Measurements from ENCODE around the gene FKBP7.
A peak's percentile ranks its signal among the peaks of the same experiment; 100 is the strongest.
"Not testable (repeated sequence)": the region's sequence is repeated elsewhere in the genome, so short reads cannot be mapped to it uniquely, and the experiment has no call there.

Gene FKBP7

DNA sequence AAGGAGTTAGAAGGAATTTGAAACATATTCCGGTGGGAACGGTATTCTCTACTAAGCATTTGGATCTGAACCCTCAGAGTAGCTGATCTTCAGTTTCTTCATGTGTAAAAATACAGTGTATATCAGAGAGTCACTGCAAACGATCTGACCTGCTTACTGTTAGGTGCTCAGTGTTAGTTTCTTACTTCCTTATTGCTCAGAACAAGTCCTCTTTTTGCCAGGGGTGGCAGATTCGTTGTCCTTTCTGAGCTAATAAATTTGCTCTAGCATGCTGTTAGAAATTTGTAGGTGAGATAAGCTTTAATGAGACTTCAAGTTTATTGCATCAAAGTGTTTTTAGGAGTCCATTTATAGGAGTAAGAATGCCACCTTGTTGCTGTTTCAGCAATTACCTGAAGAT, 17.6 kb upstream of the FKBP7 start:
- DNase-seq (ENCODE audit: low read depth, low spot score): no peak
- H3K27ac ChIP-seq: no peak overlapping the region

DNA sequence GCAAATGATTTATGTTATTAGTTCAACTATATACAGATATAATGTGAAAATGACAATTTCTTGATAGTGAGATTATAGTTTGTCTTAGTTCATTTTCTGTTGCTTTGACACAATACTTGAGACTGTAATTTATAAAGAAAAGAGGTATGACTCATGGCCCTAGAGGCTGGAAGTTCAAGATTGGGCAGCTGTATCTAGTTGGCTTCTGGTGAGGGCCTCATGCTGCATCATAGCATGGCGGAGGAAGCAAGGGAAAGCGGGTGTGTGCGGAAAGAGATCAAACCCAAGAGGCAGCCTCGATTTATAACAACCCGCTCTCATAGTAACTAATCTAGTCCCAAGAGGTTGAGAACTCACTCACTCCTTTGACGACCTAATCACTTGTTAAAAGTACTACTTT, 13.2 kb upstream of the FKBP7 start:
- no peak for DNase-seq (ENCODE audit: low read depth, low spot score)
- H3K27ac ChIP-seq: no peak overlapping the region

DNA sequence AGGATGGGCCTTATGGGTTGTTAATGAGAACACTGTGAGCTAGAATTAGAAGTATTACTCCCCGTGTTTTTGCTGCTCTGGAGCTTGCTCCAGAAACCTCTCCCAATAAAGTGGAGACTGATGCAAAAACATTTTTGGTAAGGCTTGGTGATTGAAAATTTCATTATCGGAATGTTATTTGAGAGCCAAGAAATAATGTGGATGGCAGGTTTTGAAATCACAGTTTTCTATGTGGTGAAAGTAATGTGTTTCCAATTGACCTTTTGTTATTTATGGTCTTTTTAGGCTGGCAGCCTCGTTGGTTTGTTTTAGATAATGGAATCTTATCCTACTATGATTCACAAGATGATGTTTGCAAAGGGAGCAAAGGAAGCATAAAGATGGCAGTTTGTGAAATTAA, 7.0 kb upstream of the FKBP7 start:
- H3K27ac ChIP-seq: no peak overlapping the region
- DNase-seq (ENCODE audit: low read depth, low spot score): no peak

DNA sequence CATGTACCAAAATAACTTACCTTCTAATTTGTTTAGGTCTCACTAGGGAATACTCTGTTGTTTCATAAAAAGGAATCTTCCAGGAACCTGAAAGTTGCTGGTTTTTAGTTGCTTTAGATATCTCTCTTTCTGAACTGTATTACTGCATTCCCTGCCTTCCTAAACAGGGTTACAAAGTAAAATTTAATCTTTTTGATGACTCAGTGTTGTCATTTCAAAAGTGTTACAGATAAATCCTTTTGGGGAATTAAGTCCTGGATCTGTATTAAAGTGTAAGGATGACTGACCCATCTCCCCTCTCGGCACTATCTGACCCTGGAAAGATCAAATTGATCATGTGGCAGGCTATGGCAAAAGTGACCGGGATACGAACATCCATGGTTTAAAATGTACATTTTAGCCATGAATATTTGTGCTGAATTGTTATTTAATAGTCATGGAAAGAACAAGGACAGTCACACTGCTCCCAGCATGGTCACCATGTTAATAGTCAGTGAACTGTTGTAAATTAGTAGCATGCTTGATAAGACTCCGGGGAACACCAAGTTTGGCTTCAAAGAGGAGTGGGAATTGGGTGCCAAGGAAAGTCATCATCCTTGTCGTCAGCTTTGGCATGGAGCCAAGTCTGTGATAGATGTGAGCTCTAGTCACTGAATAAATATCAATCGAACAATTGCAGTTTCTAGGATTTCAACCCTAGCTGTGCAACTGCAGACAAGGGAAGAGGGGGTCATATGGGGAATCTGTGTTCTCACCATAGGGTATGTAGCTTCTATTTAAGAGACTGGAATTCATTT, 6.0 kb upstream of the FKBP7 start:
- H3K27ac ChIP-seq: no peak overlapping the region
- DNase-seq (ENCODE audit: low read depth, low spot score): no peak

DNA sequence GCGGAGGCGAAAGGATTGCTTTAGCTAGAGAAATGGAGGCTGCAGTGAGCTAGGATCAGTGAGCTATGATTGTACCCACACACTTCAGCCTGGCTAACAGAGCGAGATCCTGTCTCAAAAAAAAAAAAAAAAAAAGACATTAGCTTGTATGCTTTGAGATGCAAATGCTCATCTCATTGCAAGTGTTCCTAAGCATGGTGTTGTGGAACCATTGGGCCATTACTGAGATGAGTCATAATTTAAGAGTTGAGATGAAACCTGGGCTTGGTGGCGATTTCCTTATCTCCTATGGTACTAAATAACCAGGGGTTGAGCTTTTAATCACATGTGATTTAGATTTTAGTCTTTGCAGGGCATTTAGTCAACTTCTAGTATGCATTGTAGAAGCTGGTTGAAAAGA, 4.0 kb upstream of the FKBP7 start:
- no peak overlapping the region for H3K27ac ChIP-seq
- no peak for DNase-seq (ENCODE audit: low read depth, low spot score)

DNA sequence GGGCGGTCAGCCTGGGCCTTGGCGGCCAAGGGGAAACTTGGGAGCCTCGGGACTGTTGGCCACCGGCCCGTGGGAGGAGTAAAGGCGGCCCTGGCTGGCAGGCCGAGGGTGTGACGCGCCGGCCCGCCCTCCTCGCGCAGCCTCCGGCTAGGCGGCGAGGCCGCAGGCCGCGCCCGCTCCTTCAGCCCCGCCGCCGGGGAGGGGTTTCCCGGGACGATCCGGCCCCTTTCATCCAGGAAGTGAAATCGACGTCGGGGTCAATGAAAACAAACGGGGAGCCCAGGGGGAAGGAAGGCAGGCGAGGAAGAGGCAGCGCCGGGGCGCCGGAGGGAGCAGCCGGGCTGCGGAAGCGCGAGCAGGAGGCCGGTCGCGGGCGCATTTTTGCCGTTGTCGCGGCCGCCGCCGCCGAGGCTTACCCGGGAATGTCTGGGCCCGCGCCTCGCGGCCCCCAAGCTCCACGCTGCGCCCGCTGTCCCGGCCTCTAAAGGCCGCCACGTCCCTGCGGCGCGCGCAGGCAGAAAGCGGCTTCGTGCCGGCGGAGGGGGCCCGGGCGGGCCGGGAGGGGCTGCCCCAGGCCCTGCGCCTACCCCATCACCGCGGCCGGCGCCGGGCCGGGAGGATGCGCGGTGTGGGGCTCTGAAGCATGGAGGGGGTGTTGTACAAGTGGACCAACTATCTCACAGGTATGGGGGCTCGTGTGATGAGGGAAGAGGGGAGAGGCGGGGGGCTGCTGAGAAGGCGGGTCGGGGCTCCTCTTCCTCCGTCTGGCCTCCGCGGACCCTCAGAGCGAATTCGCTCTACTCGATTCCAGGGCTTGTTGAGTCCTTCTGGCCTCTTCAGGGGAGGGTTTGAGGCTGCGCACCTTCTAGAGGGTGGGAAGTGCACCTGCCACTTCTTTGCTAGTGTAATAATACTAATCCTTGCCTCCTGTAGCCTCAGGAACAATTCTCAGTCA, 2.1 kb upstream of the FKBP7 start, which contains the start of gene PLEKHA3:
TSS of gene PLEKHA3 (plus strand) at position 231 of the 955 bp plus-strand sequence. CDS start at position 644, 413 bp downstream.
- peak; percentile 37 for DNase-seq (ENCODE audit: low read depth, low spot score)
- peak within 1 kb of the TSS; percentile 49 for H3K27ac ChIP-seq

DNA sequence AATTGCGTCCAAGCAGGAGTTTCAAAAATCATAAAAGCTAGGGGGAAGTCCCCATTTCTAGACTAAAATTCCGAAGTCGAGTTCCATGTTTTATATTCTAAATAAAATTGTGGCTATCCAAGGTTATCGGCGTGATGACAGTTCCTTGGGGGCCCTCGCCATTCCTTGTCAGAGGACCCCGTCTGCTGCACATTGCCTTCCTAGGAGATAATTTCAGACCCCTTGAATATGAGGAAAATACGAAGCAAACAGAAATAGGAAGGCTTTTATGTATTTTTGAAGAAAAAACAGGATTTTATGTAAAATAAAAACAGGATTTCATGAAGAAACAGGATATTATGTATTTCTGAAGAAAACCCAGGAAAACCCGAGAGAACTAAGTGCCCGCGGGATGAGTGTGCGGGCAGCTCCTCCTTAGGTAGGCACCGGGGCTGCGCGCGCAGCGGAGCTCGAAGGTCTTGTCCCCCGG, 1.4 kb upstream of the FKBP7 start:
- DNase-seq (ENCODE audit: low read depth, low spot score): no peak

DNA sequence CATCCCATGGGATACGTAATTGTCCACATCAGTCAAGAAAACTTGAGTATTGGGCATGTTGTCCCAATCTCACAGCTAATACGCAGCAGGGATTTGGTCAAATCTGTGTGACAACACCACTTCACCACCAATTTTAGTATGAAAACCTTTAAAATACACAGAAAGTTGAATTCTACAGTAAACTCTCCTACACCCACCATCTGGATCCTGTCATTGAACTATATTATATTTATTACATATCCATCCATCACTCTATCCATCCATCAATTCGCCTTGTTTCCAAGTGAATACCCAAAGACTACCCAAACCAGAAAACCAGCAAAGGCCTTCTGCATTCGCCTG, 846 bp upstream of the FKBP7 start:
- H3K27ac ChIP-seq: peak overlapping the region; percentile 49
- DNase-seq (ENCODE audit: low read depth, low spot score): no peak

More for the DNA sequence above, 1.4 kb upstream of the FKBP7 start:
- peak overlapping the region; percentile 49 for H3K27ac ChIP-seq

DNA sequence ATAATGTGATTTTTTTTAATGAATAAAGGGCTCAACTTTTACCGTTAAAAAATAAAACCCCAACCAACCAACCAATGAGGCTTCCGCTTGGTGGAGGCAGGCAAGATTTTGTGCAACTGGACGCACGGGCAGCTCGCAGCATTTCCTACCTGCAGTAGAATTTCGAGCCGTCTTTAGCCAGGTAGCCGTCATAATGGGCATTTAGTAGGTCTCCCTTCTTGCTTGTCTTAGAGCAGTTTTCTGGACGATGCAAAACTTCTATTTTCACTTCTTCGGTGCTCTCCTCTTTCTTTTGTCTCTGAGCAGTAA, 316 bp downstream of the FKBP7 start:
- DNase-seq (ENCODE audit: low read depth, low spot score): no peak
- H3K27ac ChIP-seq: peak overlapping the region; percentile 49

DNA sequence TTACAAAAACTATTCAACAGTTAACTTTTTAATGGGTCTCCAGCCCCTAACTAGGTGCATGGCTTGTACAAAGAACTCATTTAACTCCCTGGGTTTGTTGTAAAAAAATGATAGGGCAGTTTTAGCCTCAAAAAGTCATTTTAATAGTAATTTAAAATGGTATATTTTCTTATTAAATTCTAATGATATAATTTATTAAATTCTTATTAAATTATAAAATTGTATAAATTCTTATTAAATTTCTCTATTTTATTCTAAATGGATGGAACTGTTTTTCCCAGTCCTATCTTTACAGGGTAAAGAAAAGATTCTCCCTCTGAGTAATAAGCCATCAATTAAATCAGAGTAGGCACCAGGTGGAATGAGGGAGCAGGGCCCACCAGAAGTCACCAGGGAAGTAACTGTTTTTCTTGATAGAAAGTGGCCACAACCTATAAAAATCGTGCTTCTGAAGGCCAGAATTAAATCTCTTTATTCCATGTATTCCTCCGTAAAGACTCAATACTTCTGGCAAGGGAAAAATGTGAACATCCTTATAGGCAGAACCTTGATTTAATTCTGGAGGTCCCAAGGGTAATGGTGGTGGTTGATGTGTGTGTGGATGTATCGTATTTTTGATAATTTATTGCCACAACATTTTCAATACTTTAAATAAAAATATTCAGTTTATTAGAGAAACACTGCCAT, 814 bp downstream of the FKBP7 start:
- DNase-seq (ENCODE audit: low read depth, low spot score): no peak
- no peak overlapping the region for H3K27ac ChIP-seq

DNA sequence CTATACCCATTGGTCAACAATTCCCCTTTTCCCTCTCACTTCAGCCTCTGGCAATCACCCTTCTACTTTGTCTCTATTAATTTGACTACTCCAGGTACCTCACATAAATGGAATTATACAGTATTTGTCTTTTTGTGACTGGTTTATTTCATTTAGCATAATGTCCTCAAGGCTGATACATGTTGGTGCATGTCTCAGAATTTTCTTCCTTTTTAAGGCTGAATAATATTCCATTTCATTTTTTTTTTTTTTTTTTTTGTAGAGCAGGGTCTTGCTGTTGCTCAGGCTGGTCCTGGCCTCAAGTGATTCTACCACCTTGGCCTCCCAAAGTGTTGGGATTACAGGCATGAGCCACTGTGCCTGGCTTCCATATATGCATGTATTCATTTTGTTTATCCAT, 1.9 kb downstream of the FKBP7 start:
- DNase-seq (ENCODE audit: low read depth, low spot score): no peak
- no peak overlapping the region for H3K27ac ChIP-seq

DNA sequence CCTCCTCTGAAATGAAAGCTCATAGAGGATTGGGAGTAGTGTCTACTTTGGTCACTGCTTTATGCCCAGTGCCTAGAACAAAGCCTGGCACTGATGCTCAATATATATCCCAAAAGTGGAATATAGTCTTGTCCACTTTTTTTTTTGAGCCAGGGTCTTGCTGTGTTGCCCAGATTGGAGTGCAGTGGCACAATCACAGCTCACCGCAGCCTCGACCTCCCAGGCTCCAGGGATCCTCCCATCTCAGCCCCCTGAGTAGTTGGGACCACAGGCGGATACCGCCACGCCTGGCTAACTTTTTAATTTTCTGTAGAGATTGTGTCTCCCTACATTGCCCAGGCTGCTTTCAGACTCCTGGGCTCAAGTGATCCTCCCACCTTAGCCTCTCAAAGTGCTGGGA, 3.8 kb downstream of the FKBP7 start:
- DNase-seq (ENCODE audit: low read depth, low spot score): no peak

DNA sequence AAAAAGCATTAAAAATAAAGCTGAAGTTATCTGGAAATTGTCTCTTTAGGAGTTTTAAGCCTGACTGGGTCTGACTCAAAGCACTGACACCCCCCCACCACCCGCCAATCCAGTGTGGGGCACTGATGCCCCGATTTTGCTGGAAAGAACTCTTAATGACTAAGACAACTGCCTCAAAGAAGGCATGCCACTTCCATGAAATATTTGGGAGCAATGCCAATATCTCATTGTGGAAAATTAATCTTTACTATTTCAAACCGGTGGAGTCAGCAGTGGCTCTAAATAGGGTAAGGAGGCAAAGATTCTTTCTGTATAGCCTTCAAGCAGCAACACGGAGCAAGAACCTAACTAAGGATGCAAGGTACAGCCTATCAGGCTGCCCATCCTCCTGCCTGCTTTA, 4.5 kb downstream of the FKBP7 start:
- DNase-seq (ENCODE audit: low read depth, low spot score): no peak
- no peak overlapping the region for H3K27ac ChIP-seq

More for the DNA sequence above, 3.8 kb downstream of the FKBP7 start:
- no peak overlapping the region for H3K27ac ChIP-seq

DNA sequence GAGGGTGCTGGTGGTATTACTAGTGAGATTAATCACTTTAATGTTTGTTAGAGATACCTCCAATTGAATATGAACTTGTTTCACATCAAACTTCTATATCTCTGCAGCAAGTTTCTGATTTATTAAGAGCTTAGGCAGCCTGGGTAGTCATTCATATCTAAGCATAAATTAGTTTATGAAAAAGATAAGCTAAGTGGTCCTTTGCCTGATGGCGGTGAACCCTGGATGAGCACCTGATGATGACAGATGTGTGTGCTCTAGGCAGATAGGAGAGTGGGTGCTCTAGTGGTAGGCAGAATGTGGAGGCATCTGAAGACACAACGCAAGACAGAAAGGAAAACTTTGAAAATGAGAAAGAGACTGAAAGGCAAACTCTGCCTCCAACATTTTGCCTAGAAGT, 5.0 kb downstream of the FKBP7 start:
- no peak for DNase-seq (ENCODE audit: low read depth, low spot score)
- H3K27ac ChIP-seq: no peak overlapping the region

DNA sequence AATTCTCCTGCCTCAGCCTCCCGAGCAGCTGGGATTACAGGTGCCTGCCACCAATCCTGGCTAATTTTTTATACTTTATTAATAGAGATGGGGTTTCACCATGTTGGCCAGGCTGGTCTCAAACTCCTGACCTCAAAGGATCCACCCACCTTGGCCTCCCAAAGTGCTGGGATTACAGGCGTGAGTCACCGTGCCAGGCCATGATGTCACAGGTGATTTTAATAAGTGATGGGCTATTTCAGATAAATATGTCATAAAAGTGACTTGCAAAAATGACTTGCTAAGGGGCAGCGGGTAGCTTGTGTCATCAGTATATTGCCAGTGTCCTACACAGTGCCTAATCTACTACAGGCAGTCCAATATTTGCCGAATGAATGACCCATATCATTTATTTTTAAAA, 7.1 kb downstream of the FKBP7 start:
- H3K27ac ChIP-seq: not testable (repeated sequence)

DNA sequence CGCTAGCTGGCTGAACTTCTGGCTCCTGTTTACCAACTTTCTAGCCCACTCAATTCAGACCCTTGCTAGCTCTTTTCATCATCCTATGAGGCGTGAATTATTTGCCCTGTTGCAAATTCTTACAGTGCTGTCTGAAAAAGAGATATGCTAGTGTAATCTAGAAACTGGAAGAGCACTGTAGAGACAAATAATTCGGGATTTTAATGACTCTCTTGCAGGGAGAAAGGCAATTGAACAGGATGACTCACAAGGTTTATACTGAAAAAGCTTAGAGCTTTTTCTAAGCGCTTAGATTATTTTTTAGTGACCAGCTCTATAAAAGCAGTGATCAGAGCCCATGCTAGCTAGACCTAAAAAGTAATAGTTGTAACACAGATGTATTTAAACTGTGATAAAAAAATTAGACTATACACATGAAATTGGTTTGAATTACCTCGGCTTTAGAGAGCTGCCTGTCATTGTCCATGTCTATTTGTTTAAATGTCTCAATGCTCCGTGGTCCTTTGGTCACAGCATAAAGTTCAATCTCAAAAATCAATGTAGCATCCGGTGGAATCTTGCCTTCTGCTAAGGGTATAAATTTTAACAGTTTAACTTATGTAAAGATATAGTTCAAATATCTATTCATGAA, 9.1 kb downstream of the FKBP7 start:
- DNase-seq (ENCODE audit: low read depth, low spot score): no peak
- no peak overlapping the region for H3K27ac ChIP-seq

More for the DNA sequence above, 7.1 kb downstream of the FKBP7 start:
- not testable (repeated sequence) for DNase-seq (ENCODE audit: low read depth, low spot score)

DNA sequence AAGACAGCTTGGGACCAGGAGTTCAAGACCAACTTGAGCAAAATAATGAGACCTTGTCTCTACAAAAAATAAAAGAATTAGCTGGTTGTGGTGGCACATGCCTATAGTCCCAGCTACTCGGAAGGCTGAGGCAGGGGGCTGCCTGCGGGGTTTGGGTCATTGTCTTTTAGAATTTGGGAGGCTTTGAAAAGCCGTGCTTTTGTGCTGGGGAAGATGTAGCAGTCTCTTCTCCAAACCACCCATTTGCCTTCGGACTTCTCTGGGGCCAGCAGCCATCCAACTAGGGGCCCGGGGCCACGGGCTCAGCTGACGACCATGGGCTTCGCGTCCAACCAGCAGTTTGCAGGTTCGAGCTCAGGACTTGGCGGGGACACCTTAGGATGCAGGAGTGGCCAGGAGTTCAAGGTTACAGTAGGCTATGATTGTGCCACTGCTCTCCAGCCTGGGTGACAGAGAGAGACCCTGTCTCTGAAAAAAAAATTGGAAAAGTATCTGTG, 21.0 kb downstream of the FKBP7 start:
- no peak for DNase-seq (ENCODE audit: low read depth, low spot score)
- no peak overlapping the region for H3K27ac ChIP-seq

DNA sequence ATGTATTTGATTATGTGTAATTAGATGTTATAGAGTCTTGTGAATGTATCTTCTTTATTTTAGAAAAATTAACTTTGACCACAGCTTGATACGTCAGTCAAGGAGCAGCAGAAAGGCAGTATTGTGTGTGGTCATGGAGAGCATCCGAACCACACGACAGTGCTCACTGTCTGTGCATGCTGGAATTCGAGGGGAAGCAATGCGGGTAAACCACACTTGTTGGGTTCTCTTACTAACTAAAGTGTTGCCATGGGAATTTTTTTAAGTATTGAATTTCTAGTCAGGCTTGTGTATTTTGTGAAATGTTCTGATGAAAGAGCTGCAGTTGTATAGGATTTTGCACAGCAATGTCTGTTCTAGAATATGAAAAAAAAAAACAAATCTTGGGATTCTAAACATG, 22.5 kb downstream of the FKBP7 start:
- no peak for DNase-seq (ENCODE audit: low read depth, low spot score)
- no peak overlapping the region for H3K27ac ChIP-seq

DNA sequence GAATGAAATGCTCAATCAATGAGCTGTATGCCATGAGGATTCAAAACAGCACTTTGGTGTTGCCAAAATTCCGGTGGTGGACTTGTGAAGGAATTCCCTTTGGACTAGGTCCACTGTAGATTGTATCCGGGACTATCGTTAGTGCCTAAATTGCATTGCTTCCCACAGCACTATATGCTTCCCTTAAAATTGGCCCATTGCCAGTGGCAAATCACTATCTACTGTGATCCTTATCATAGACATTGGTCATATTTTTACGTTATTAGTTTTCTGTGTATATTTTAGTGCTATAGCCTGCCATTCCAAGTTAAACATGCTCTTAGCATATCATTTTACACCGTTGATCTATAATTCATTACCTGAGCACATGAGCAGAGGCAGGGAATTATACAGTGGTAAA, 25.5 kb downstream of the FKBP7 start:
- H3K27ac ChIP-seq: no peak overlapping the region
- no peak for DNase-seq (ENCODE audit: low read depth, low spot score)

DNA sequence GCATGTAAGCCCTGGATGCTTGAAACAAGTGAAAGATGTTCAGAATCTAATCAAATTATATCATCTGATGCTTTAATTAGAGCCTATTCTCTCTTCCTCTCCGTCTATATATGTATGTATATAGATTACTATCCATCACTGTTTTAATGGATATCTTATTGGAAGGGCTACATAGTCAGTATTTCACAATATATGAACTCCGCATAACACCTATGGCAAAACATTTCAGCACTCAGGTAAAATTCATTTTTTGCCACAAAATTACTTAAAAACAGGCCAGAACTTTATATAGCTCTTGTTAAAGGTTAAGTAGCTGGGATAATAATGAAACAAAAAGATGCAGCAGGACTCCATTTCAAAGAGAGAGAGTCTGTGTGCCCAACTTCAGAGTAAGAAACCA, 26.1 kb downstream of the FKBP7 start:
- DNase-seq (ENCODE audit: low read depth, low spot score): no peak
- peak overlapping the region; percentile 86 for H3K27ac ChIP-seq

All from epithelial cell of prostate (primary cell).